AG08395 (cell line): Measurements from ENCODE around the gene PSMG3.

Experiments used
- DNase-seq: peaks from one replicate; pipeline ENCODE4 v3.0.0; 2012; ENCODE audit warnings: mixed read lengths, low spot score

Gene PSMG3

GRCh38 chr7:1579481-1580421 lies 9.9 kb upstream of the PSMG3 start:
- DNase-seq, result peak; percentile 81

GRCh38 chr7:1578513-1578912 lies 8.7 kb upstream of the PSMG3 start:
- DNase-seq, result no peak

GRCh38 chr7:1576521-1577253 lies 6.9 kb upstream of the PSMG3 start:
- DNase-seq, result no peak

- DNase-seq, result no peak
These were observed 6.0 kb upstream of the PSMG3 start for GRCh38 chr7:1575809-1576208.

- DNase-seq, result no peak
These were observed 2.4 kb upstream of the PSMG3 start for GRCh38 chr7:1572111-1572822.

- no peak for DNase-seq
These were observed 396 bp downstream of the PSMG3 start for GRCh38 chr7:1569440-1569832.

- no peak for DNase-seq
These were observed 816 bp downstream of the PSMG3 start for GRCh38 chr7:1569016-1569415.

GRCh38 chr7:1567896-1568510 lies 1.8 kb downstream of the PSMG3 start:
- DNase-seq, result peak; percentile 58

- DNase-seq, result peak; percentile 76
These were observed 2.6 kb downstream of the PSMG3 start for GRCh38 chr7:1567049-1567771.

- no peak for DNase-seq
These were observed 3.2 kb downstream of the PSMG3 start for GRCh38 chr7:1566687-1567048.

- peak; percentile 52 for DNase-seq
These were observed 5.2 kb downstream of the PSMG3 start for GRCh38 chr7:1564603-1565022.

GRCh38 chr7:1563981-1564602 lies 5.7 kb downstream of the PSMG3 start:
- no peak for DNase-seq

GRCh38 chr7:1562597-1563051 lies 7.2 kb downstream of the PSMG3 start:
- peak; percentile 63 for DNase-seq

- no peak for DNase-seq
These were observed 7.7 kb downstream of the PSMG3 start for GRCh38 chr7:1562116-1562515.

- no peak for DNase-seq
These were observed 8.5 kb downstream of the PSMG3 start for GRCh38 chr7:1561036-1561940.

GRCh38 chr7:1560620-1561031 lies 9.2 kb downstream of the PSMG3 start:
- no peak for DNase-seq

- no peak for DNase-seq
These were observed 9.9 kb downstream of the PSMG3 start for GRCh38 chr7:1559626-1560590.

- no peak for DNase-seq
These were observed 10.8 kb downstream of the PSMG3 start for GRCh38 chr7:1558841-1559625.
